CD4-positive, alpha-beta T cell treated with Interleukin-2 at 100 ng/mL for 4 hours (primary cell): Measurements from ENCODE around the gene DTNB.

Experiments used
- DNase-seq: peaks from one replicate; pipeline ENCODE4 v3.0.0-alpha.2; 2020; ENCODE audit warnings: low spot score

Gene DTNB

GRCh38 chr2:25385910-25386309 lies 287.5 kb downstream of the DTNB start:
- no peak for DNase-seq

GRCh38 chr2:25383806-25384205 lies 289.6 kb downstream of the DTNB start:
- no peak for DNase-seq

- no peak for DNase-seq
Measured at GRCh38 chr2:25381502-25381901, 291.9 kb downstream of the DTNB start.

GRCh38 chr2:25380586-25381375 lies 292.6 kb downstream of the DTNB start:
- DNase-seq: no peak

- DNase-seq: no peak
Measured at GRCh38 chr2:25380023-25380422, 293.4 kb downstream of the DTNB start.

- DNase-seq: no peak
Measured at GRCh38 chr2:25379535-25379934, 293.8 kb downstream of the DTNB start.

GRCh38 chr2:25378731-25379490 lies 294.5 kb downstream of the DTNB start:
- no peak for DNase-seq

GRCh38 chr2:25377822-25378421 lies 295.5 kb downstream of the DTNB start:
- no peak for DNase-seq

- peak; percentile 95 for DNase-seq
Measured at GRCh38 chr2:25376750-25377621, 296.4 kb downstream of the DTNB start.

GRCh38 chr2:25375989-25376545 lies 297.3 kb downstream of the DTNB start:
- no peak for DNase-seq

GRCh38 chr2:25375371-25375988 lies 297.9 kb downstream of the DTNB start:
- no peak for DNase-seq

GRCh38 chr2:25374827-25375226 lies 298.6 kb downstream of the DTNB start:
- no peak for DNase-seq

- DNase-seq: no peak
Measured at GRCh38 chr2:25374411-25374810, 299.0 kb downstream of the DTNB start.

- no peak for DNase-seq
Measured at GRCh38 chr2:25373269-25373981, 300.0 kb downstream of the DTNB start.

GRCh38 chr2:25372405-25373268 lies 300.7 kb downstream of the DTNB start:
- DNase-seq: no peak

GRCh38 chr2:25371253-25372241 lies 301.8 kb downstream of the DTNB start:
- DNase-seq: no peak

GRCh38 chr2:25369876-25370275 lies 303.5 kb downstream of the DTNB start:
- DNase-seq: no peak

- DNase-seq: no peak
Measured at GRCh38 chr2:25369439-25369838, 303.9 kb downstream of the DTNB start.
